ENCODE data around the gene RTN4IP1.

DNA sequence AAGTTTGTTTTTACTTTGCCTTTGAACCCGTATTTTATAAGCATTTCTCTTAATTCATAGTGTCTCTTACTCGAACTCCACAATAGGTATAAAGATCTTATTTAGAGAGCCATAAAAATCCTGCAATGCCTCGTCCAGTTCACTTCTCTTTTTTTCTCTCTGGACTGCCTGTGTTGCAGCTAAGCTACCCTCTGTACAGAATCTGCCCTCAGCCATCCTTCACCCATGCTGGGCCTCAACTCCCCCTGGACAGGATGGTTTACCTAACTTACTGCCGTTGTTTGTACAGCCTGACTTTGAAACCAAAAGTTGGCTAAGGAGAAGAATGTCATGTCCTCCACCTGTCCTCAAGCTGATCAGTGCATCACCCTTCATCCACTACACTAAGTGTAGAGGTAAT is 10.5 kb upstream of the RTN4IP1 start:
- TF ChIP-seq, protein P1, sequence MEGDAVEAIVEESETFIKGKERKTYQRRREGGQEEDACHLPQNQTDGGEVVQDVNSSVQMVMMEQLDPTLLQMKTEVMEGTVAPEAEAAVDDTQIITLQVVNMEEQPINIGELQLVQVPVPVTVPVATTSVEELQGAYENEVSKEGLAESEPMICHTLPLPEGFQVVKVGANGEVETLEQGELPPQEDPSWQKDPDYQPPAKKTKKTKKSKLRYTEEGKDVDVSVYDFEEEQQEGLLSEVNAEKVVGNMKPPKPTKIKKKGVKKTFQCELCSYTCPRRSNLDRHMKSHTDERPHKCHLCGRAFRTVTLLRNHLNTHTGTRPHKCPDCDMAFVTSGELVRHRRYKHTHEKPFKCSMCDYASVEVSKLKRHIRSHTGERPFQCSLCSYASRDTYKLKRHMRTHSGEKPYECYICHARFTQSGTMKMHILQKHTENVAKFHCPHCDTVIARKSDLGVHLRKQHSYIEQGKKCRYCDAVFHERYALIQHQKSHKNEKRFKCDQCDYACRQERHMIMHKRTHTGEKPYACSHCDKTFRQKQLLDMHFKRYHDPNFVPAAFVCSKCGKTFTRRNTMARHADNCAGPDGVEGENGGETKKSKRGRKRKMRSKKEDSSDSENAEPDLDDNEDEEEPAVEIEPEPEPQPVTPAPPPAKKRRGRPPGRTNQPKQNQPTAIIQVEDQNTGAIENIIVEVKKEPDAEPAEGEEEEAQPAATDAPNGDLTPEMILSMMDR (IDR thresholded peaks at IDR 0.05; ENCODE audit: poor library complexity, severe bottlenecking), result no peak
- TF ChIP-seq EP300 (conservative IDR thresholded peaks at IDR 0.05; ENCODE audit: poor library complexity, severe bottlenecking) (no peak), RAD21 (conservative IDR thresholded peaks at IDR 0.05) (no peak), EZH2 (IDR thresholded peaks at IDR 0.05; ENCODE audit: borderline replicate concordance, insufficient read depth, low read length, poor library complexity, severe bottlenecking) (no peak), TAF1 (IDR thresholded peaks at IDR 0.05; ENCODE audit: low read depth) (no peak), SMC3 (conservative IDR thresholded peaks at IDR 0.05; ENCODE audit: poor library complexity) (no peak), POLR2AphosphoS5 (IDR thresholded peaks at IDR 0.05) (no peak)
- TF ChIP-seq, protein P2, sequence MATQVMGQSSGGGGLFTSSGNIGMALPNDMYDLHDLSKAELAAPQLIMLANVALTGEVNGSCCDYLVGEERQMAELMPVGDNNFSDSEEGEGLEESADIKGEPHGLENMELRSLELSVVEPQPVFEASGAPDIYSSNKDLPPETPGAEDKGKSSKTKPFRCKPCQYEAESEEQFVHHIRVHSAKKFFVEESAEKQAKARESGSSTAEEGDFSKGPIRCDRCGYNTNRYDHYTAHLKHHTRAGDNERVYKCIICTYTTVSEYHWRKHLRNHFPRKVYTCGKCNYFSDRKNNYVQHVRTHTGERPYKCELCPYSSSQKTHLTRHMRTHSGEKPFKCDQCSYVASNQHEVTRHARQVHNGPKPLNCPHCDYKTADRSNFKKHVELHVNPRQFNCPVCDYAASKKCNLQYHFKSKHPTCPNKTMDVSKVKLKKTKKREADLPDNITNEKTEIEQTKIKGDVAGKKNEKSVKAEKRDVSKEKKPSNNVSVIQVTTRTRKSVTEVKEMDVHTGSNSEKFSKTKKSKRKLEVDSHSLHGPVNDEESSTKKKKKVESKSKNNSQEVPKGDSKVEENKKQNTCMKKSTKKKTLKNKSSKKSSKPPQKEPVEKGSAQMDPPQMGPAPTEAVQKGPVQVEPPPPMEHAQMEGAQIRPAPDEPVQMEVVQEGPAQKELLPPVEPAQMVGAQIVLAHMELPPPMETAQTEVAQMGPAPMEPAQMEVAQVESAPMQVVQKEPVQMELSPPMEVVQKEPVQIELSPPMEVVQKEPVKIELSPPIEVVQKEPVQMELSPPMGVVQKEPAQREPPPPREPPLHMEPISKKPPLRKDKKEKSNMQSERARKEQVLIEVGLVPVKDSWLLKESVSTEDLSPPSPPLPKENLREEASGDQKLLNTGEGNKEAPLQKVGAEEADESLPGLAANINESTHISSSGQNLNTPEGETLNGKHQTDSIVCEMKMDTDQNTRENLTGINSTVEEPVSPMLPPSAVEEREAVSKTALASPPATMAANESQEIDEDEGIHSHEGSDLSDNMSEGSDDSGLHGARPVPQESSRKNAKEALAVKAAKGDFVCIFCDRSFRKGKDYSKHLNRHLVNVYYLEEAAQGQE (IDR thresholded peaks at IDR 0.05; ENCODE audit: borderline replicate concordance), result no peak
